ENCODE measurements around the gene RAB4A. TPM values are rescaled to one million over a fixed set of nuclear protein-coding genes. Genes with fewer than 3 reads are reported as not detected.

Gene RAB4A
- total RNA-seq, 2 donors from 2014 or later: 12.5 to 69.0 TPM

GRCh38 chr1:229336345-229336744, 65.4 kb downstream of the RAB4A start:
- Histone ChIP-seq H3K4me1 (peaks cover 3% of the 10 kb centered on the region), H3K27me3 (no peaks in the 10 kb centered on the region), H3K36me3 (replicated peaks in 1 of 2; ENCODE audit: insufficient read depth in 1 of 2, low read depth in 2 of 2) (no peaks in the 10 kb centered on the region), H3K9me3 (no peaks in the 10 kb centered on the region), H3K4me3 (no peak overlapping the region), H3K27ac (no peak overlapping the region)
- WGBS, 2 donors: 92 to 96% methylated on average over 3 of the region's 3 CpGs
- no peak for ATAC-seq
- DNase-seq: no peak
- no peak for TF ChIP-seq POLR2A (IDR thresholded peaks at IDR 0.05)
- TF ChIP-seq CTCF (IDR thresholded peaks at IDR 0.05): no peak
- intact Hi-C loops (cut with DNase I): no loop called here

- no peak for DNase-seq
- ATAC-seq: no peak
- no peaks in the 10 kb centered on the region for H3K9me3 ChIP-seq
- WGBS, 2 donors: 93 to 95% methylated on average over 4 of the region's 4 CpGs
- intact Hi-C loops (cut with DNase I): no loop called here
- H3K4me1 ChIP-seq: peaks cover 17% of the 10 kb centered on the region
- no peak for TF ChIP-seq POLR2A (IDR thresholded peaks at IDR 0.05)
- TF ChIP-seq CTCF (IDR thresholded peaks at IDR 0.05): no peak
- no peaks in the 10 kb centered on the region for H3K27me3 ChIP-seq
- H3K4me3 ChIP-seq: no peak overlapping the region
- H3K27ac ChIP-seq: no peak overlapping the region
- H3K36me3 ChIP-seq (replicated peaks in 1 of 2; ENCODE audit: insufficient read depth in 1 of 2, low read depth in 2 of 2): no peaks in the 10 kb centered on the region
These were observed 68.2 kb downstream of the RAB4A start for GRCh38 chr1:229339086-229339485.

- WGBS, 2 donors: 90 to 94% methylated on average over 3 of the region's 3 CpGs
- Histone ChIP-seq H3K27ac (no peak overlapping the region), H3K27me3 (no peaks in the 10 kb centered on the region), H3K4me1 (peaks cover 17% of the 10 kb centered on the region), H3K4me3 (no peak overlapping the region), H3K9me3 (no peaks in the 10 kb centered on the region), H3K36me3 (replicated peaks in 1 of 2; ENCODE audit: insufficient read depth in 1 of 2, low read depth in 2 of 2) (no peaks in the 10 kb centered on the region)
- DNase-seq (no peak), ATAC-seq (no peak)
- no peak for TF ChIP-seq CTCF (IDR thresholded peaks at IDR 0.05)
- TF ChIP-seq POLR2A (IDR thresholded peaks at IDR 0.05): no peak
- intact Hi-C loops (cut with DNase I): no loop called here
These were observed 68.6 kb downstream of the RAB4A start for GRCh38 chr1:229339520-229339919.

GRCh38 chr1:229340496-229340895, 69.6 kb downstream of the RAB4A start:
- DNase-seq (no peak), ATAC-seq (no peak)
- H3K27me3 ChIP-seq: no peaks in the 10 kb centered on the region
- no peaks in the 10 kb centered on the region for H3K9me3 ChIP-seq
- H3K4me1 ChIP-seq: peaks cover 17% of the 10 kb centered on the region
- no peak overlapping the region for H3K4me3 ChIP-seq
- WGBS, 2 donors: 84 to 92% methylated on average over 6 of the region's 6 CpGs
- no peak overlapping the region for H3K27ac ChIP-seq
- TF ChIP-seq POLR2A (IDR thresholded peaks at IDR 0.05): no peak
- no peak for TF ChIP-seq CTCF (IDR thresholded peaks at IDR 0.05)
- intact Hi-C loops (cut with DNase I): no loop called here
- no peaks in the 10 kb centered on the region for H3K36me3 ChIP-seq (replicated peaks in 1 of 2; ENCODE audit: insufficient read depth in 1 of 2, low read depth in 2 of 2)

Data from body of pancreas (tissue), 4 donors.